ENCODE results near the gene TNRC18.
A peak's percentile ranks its signal among the peaks of the same experiment; 100 is the strongest.

Gene TNRC18

DNA sequence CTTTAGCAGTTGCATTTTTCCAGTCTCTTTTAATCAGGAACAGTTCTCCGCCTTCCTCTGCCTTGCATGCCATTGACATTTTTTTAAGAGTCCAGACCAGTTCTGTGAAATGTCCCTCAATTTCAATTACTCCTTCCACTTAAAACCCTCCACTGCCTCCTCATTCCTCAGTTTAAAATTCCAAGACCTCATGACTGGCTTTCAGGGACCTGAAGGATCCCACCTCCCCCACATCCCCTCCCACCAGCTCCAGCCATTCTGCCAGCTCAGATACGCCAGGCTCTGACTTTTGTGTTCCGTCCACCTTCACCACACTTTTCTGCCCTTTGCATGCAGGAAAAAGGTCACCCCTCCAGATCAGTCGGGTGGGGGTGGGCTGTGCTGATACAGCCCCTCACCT, 8.7 kb downstream of the TNRC18 start:
- no peak overlapping the region for H3K4me3 ChIP-seq (ENCODE audit: low read depth, low read length)
- DNase-seq (ENCODE audit: low read depth): no peak
- TF ChIP-seq CTCF (conservative IDR thresholded peaks at IDR 0.05; ENCODE audit: low read depth, low read length): no peak

DNA sequence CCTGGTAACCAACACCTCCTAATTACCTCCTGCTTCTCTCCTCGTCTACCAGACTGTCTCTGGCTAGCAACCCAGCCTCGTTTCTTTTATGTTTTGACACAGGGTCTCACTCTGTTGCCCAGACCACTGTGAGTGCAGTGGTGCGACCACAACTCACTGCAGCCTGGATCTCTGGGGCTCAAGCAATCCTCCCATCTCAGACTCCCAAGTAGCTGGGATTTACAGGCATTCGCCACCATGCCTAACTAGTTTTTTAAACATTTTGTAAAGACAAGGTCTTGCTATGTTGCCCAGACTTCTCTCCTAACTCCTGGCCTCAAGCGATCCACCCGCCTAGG, 10.2 kb downstream of the TNRC18 start:
- no peak overlapping the region for H3K4me3 ChIP-seq (ENCODE audit: low read depth, low read length)
- DNase-seq (ENCODE audit: low read depth): no peak
- TF ChIP-seq CTCF (conservative IDR thresholded peaks at IDR 0.05; ENCODE audit: low read depth, low read length): no peak

DNA sequence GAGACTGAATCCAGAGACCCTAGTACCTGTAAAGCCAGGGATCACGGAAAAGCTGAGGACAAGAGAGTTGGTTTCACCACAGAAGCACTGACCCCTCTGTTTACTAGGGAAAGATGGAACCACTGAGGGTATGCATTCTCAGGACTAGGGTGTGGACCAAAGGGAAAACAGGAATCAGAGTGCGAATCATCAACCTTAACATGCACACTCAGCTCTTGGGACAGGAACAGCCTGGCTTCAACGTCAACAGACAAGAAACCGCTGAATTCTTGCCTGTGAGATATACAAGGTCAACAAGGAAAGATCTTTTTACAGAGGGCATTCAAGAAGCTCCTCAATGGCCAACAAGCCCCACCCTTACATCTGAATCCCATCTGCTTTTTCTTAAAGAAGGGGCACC, 14.9 kb downstream of the TNRC18 start:
- DNase-seq (ENCODE audit: low read depth): peak; percentile 62
- H3K4me3 ChIP-seq (ENCODE audit: low read depth, low read length): no peak overlapping the region
- TF ChIP-seq CTCF (conservative IDR thresholded peaks at IDR 0.05; ENCODE audit: low read depth, low read length): no peak

DNA sequence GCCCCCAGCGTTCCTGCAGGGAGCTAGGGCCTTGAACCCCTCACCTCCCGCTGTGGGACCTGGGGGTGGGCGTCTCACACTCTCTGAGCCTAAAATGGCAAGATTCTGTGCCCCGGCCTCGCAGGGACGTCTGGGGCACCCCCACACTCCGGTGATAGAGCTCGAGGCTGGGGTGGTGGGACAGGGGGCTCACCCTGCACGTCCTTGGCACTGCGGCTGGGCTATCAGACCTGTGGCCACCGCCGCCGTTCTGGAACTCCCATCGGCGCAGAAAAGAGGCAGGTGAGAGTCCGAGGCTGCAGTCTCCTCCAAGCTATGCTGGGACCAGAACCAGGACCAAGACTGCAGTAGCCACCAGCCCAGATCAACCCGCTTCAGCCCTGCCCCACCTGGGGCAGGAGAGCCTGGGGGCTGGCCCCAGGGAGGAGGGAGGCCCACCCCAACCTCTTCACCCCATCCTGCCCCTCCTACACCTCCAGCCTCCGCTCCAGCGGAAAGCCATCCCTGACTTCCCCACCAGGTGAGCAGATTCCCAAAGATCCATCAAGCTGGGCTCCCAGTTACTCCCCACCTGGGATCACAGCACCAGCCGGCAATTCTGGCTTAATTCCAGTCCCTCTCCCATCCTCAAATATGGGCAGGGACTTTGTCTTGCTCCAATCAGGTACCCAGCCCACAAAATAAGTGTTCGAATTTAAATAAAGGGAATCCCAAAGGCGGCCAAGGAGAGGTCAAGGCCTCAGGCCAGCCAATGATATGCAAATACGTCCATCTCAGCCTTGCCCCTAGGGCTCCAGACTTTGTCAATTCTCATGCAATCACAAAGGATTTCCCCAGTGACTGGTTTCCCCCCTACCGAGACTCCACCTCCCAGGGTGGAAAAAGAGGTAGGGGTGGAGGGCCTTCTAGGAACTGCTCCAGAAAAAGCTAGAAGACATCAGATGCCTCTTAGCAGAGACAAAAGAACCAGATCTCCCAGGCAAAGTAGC, 16.4 kb downstream of the TNRC18 start:
- H3K4me3 ChIP-seq (ENCODE audit: low read depth, low read length): no peak overlapping the region
- no peak for TF ChIP-seq CTCF (conservative IDR thresholded peaks at IDR 0.05; ENCODE audit: low read depth, low read length)
- peak; percentile 43 for DNase-seq (ENCODE audit: low read depth)

DNA sequence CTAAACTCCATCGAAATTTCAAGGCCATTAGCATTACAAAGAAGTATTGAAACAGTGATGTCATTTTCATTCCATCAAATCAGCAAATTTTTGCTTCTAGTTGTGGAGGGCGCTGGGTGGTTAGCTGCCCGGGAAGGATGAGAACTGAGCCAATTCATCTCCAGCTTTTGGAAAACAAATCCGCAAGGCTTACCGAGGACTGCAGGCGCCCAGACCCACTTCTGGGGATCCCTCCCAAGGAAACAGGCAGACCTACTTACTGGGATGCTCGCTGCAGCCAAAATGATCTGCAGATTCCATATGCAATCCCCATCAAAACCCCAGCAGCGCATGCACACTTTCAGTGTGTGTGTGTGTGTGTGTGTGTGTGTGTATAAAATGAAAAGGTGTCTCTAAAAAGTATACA, 19.2 kb downstream of the TNRC18 start:
- no peak for TF ChIP-seq CTCF (conservative IDR thresholded peaks at IDR 0.05; ENCODE audit: low read depth, low read length)
- DNase-seq (ENCODE audit: low read depth): no peak

DNA sequence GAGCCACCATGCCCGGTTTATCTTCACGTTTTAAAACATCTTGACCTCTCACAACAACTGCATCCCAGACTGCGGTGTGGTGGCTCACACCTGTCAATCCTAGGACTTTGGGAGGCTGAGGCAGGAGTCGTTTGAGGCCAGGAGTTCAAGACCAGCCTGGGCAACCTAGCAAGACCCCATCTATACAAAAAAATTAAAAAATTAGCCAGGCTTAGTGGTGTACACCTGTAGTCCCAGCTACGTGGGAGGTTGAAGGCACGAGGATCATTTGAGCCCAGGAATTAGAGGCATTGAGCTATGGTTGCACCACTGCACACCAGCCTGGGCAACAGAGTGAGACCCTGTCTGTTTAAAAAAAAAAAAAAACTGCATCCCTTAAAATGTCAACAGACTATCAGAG, 20.2 kb downstream of the TNRC18 start:
- H3K4me3 ChIP-seq (ENCODE audit: low read depth, low read length): no peak overlapping the region
- no peak for DNase-seq (ENCODE audit: low read depth)
- TF ChIP-seq CTCF (conservative IDR thresholded peaks at IDR 0.05; ENCODE audit: low read depth, low read length): no peak

More for the DNA sequence above, 19.2 kb downstream of the TNRC18 start:
- H3K4me3 ChIP-seq (ENCODE audit: low read depth, low read length): no peak overlapping the region

DNA sequence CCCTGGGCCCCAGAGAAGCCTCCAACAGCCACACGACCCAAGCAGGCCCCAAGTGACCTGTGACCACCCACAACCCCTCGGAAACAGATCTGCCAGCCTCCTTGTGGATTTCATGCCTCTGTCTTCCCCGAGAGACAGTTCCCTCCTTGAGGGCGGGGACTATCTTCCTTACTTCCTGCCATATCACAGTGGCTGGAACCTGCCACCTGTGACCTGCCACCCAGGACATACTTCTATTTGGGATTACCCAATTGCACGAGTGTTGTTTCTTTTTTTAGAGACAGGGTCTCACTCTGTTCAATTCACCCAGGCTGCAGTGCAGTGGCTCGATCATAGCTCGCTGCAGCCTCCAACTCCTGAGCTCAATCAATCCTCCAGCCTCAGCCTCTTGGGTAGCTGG, 25.9 kb downstream of the TNRC18 start:
- no peak for DNase-seq (ENCODE audit: low read depth)
- TF ChIP-seq CTCF (conservative IDR thresholded peaks at IDR 0.05; ENCODE audit: low read depth, low read length): no peak
- no peak overlapping the region for H3K4me3 ChIP-seq (ENCODE audit: low read depth, low read length)
